Tibial nerve (tissue), 4 donors: ENCODE results near the gene CLEC20A.

Source experiments
- CTCF ChIP-seq, 5 experiments: fragments of 200-600 bp in 3 of 5; fragments of 450-650 bp in 2 of 5; sonication (generic) in 3 of 5; IDR thresholded peaks; one replicate each; pipeline ENCODE4 v1.5.1; 2016 to 2019; ENCODE audit warnings: antibody characterized with exemption in 5 of 5, mild to moderate bottlenecking in 3 of 5, moderate library complexity in 2 of 5
- EP300 ChIP-seq, 2 donors: sonication (generic); formaldehyde crosslinking; IDR thresholded peaks; one replicate each; pipeline ENCODE4 v1.6.1; 2017; ENCODE audit warnings: antibody characterized with exemption in 2 of 2, mild to moderate bottlenecking in 1 of 2
- POLR2A ChIP-seq, 2 donors: fragments of 450-650 bp; IDR thresholded peaks; one replicate each; pipeline ENCODE4 v1.6.1; 2017; ENCODE audit warnings: antibody characterized with exemption in 2 of 2, mild to moderate bottlenecking in 2 of 2, moderate library complexity in 2 of 2

DNA sequence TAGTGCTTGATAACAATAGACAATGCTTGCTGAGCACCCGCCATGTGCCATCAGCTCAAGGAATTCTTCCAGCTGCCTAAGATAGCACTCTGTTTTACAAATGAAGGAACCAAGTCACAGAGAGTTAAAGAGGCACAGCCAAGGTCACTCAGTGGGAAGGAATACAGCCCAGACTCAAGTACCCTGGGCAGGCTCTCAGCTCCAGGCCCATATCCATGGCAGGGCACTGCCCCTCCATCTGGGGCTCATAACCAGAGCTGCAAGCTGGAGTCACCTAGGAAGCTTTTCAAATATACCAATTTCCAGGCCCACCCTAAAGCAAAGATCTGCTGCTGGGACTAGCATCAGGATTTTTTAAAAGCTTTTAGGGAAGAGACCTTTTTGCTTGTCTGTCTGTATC lies 1.6 kb downstream of the CLEC20A start:
- no peak for TF ChIP-seq POLR2A (IDR thresholded peaks at IDR 0.05)
- TF ChIP-seq CTCF (IDR thresholded peaks at IDR 0.05), result no peak
- no peak for TF ChIP-seq EP300 (IDR thresholded peaks at IDR 0.05)
